NT2/D1 (cell line): Measurements from ENCODE around the gene PARD3.

Experiments used
- DNase-seq: peaks from one replicate; pipeline ENCODE4 v3.0.0-alpha.2; 2011; ENCODE audit warnings: low read depth, low spot score
- H3K27me3 ChIP-seq: 2 replicates; pipeline ENCODE4 v1.6.0; 2011; ENCODE audit warnings: mild to moderate bottlenecking; ENCODE audit not compliant: insufficient read length, insufficient read depth
- H3K36me3 ChIP-seq: 2 replicates; pipeline ENCODE4 v1.6.1; 2011; ENCODE audit warnings: mild to moderate bottlenecking, low read length, mixed read lengths; ENCODE audit not compliant: insufficient read depth, insufficient read length
- H3K4me1 ChIP-seq: 2 replicates; pipeline ENCODE4 v1.5.1; 2011; ENCODE audit not compliant: insufficient read depth, insufficient read length
- H3K4me3 ChIP-seq: 2 replicates; pipeline ENCODE4 v1.5.1; 2011; ENCODE audit warnings: low read depth; ENCODE audit not compliant: insufficient read length
- H3K9ac ChIP-seq: 2 replicates; pipeline ENCODE4 v1.6.0; 2011; ENCODE audit warnings: low read depth; ENCODE audit not compliant: insufficient read length
- H3K9me3 ChIP-seq: 2 replicates; pipeline ENCODE4 v1.5.1; 2011; ENCODE audit warnings: mild to moderate bottlenecking, low read length; ENCODE audit not compliant: insufficient read depth
- SUZ12 ChIP-seq: IDR thresholded peaks from 2 replicates; pipeline ENCODE4 v1.6.1; 2011; ENCODE audit not compliant: insufficient read length, insufficient read depth; ENCODE audit errors: extremely low read depth
- YY1 ChIP-seq: IDR thresholded peaks from 2 replicates; pipeline ENCODE4 v1.6.1; 2011; ENCODE audit not compliant: insufficient read length, insufficient read depth
- ZNF274 ChIP-seq: IDR thresholded peaks from 2 replicates; pipeline ENCODE4 v1.6.1; 2011; ENCODE audit warnings: mild to moderate bottlenecking, low read depth, low read length

PARD3 gene

DNA sequence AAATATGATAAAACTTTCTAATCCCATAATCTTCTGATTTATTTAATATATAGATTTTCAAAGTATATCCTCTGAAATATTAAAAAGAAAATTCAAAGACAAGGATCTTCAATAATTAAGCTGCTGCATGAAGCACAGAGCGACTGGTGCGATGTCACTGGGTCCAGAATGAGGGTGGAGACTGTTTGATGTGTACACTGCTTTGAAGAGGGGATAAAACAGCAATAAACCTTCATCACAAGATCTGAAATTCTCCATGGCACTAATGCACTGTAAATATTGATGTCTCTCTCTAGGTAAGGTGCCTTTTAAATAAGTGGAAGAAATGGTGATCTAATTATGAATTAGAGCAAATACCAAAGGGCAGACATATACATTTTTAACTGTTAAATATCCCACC is 337.8 kb downstream of the PARD3 start:
- Histone ChIP-seq H3K9ac (no peak overlapping the region), H3K36me3 (no peaks in the 10 kb centered on the region), H3K9me3 (no peaks in the 10 kb centered on the region), H3K4me3 (no peak overlapping the region), H3K27me3 (no peaks in the 10 kb centered on the region), H3K4me1 (no peaks in the 10 kb centered on the region)
- TF ChIP-seq SUZ12 = no peak
- TF ChIP-seq YY1 = no peak
- no peak for TF ChIP-seq ZNF274
- no peak for DNase-seq

DNA sequence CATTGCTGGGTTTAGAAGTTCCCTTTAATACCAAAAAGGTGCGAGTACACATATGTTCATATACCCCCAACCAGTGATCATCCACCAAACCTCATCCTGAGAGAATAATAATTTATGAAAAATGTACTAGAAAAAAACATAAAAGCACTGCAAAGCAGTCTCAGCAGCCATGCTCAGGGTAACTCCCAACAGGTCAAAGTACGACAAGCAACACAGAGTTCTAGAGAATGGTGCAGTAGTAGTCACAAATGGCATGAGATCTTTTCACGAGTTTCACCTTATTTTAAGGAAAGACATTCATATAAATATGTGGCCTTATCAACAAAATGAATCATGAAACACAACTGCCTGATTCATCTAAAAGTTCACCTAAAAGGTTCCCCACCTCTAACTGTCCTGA is 338.5 kb downstream of the PARD3 start:
- no peak for DNase-seq
- no peak overlapping the region for H3K4me3 ChIP-seq
- no peaks in the 10 kb centered on the region for H3K36me3 ChIP-seq
- H3K4me1 ChIP-seq = no peaks in the 10 kb centered on the region
- H3K27me3 ChIP-seq = no peaks in the 10 kb centered on the region
- no peaks in the 10 kb centered on the region for H3K9me3 ChIP-seq
- no peak for TF ChIP-seq ZNF274
- TF ChIP-seq SUZ12 = no peak
- no peak for TF ChIP-seq YY1
- no peak overlapping the region for H3K9ac ChIP-seq

- Histone ChIP-seq H3K4me3 (no peak overlapping the region), H3K27me3 (no peaks in the 10 kb centered on the region), H3K9ac (no peak overlapping the region), H3K36me3 (no peaks in the 10 kb centered on the region), H3K9me3 (no peaks in the 10 kb centered on the region), H3K4me1 (no peaks in the 10 kb centered on the region)
- TF ChIP-seq SUZ12 = no peak
- TF ChIP-seq ZNF274 = no peak
- no peak for TF ChIP-seq YY1
- no peak for DNase-seq
These were observed 339.3 kb downstream of the PARD3 start for GRCh38 chr10:34475786-34476185.

DNA sequence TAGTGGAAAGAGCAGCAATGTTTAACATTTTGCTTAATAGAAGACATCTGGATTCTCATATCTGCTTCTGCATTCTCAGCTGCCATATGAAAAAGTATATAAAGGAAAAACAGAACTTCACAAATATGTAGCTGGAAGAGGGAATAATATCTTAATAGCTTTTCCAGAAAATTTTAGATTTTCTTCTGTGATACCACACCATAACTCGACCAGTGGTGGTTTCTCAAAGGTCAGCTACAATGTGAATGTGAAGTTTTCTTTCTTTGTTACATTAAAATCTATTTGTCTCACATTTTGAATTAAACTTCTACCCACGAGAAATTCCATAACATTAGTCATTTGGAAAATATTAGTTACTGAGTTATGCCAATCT is 339.8 kb downstream of the PARD3 start:
- Histone ChIP-seq H3K4me1 (no peaks in the 10 kb centered on the region), H3K4me3 (no peak overlapping the region), H3K36me3 (no peaks in the 10 kb centered on the region), H3K9me3 (no peaks in the 10 kb centered on the region), H3K27me3 (no peaks in the 10 kb centered on the region), H3K9ac (no peak overlapping the region)
- TF ChIP-seq ZNF274 (no peak), YY1 (no peak), SUZ12 (no peak)
- DNase-seq = no peak

GRCh38 chr10:34474555-34475273 is 340.4 kb downstream of the PARD3 start:
- TF ChIP-seq YY1 (no peak), ZNF274 (no peak), SUZ12 (no peak)
- no peak for DNase-seq
- Histone ChIP-seq H3K4me3 (no peak overlapping the region), H3K27me3 (no peaks in the 10 kb centered on the region), H3K9me3 (no peaks in the 10 kb centered on the region), H3K9ac (no peak overlapping the region), H3K4me1 (no peaks in the 10 kb centered on the region), H3K36me3 (no peaks in the 10 kb centered on the region)

- no peak for DNase-seq
- H3K27me3 ChIP-seq = no peaks in the 10 kb centered on the region
These were observed 341.1 kb downstream of the PARD3 start for GRCh38 chr10:34474009-34474376.

GRCh38 chr10:34473174-34474008 is 341.7 kb downstream of the PARD3 start:
- Histone ChIP-seq H3K27me3 (no peaks in the 10 kb centered on the region), H3K9ac (no peak overlapping the region), H3K4me1 (no peaks in the 10 kb centered on the region), H3K4me3 (no peak overlapping the region), H3K36me3 (no peaks in the 10 kb centered on the region), H3K9me3 (no peaks in the 10 kb centered on the region)
- no peak for TF ChIP-seq ZNF274
- no peak for DNase-seq

More at GRCh38 chr10:34474009-34474376, 341.1 kb downstream of the PARD3 start:
- no peak overlapping the region for H3K9ac ChIP-seq
- H3K36me3 ChIP-seq = no peaks in the 10 kb centered on the region
- no peaks in the 10 kb centered on the region for H3K9me3 ChIP-seq
- no peak overlapping the region for H3K4me3 ChIP-seq
- TF ChIP-seq SUZ12 = no peak
- no peak for TF ChIP-seq ZNF274
- TF ChIP-seq YY1 = no peak
- no peaks in the 10 kb centered on the region for H3K4me1 ChIP-seq

DNA sequence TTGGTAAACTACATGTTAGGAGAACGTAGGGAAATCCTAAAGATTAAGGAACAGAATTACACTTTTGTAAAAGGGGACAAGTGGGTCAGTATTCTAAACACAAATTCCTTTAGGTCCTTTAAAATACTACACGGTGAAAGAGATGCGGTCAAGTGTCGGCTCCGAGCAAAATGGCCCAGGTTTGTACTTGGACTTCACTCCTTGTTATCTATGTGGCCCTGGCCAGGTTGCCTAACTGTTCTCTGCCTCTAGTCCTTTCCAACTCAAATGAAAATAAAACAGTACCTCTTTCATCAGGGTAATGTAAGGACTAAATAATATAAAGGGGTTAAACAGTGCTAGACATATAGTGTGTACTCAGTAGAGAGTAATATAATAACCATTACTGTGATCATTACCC is 344.8 kb downstream of the PARD3 start:
- Histone ChIP-seq H3K4me3 (no peak overlapping the region), H3K36me3 (peaks cover 6% of the 10 kb centered on the region), H3K9ac (no peak overlapping the region), H3K27me3 (no peaks in the 10 kb centered on the region), H3K9me3 (no peaks in the 10 kb centered on the region), H3K4me1 (no peaks in the 10 kb centered on the region)
- no peak for DNase-seq
- no peak for TF ChIP-seq SUZ12
- no peak for TF ChIP-seq ZNF274
- no peak for TF ChIP-seq YY1
